ENCODE data around the gene EFNA1. TPM values are rescaled to one million over a fixed set of nuclear protein-coding genes. Genes with fewer than 3 reads are reported as not detected.

Gene EFNA1
- total and polyA plus RNA-seq, 7 donors: 15.5 to 112 (median 22.5) TPM

GRCh38 chr1:155137154-155137949 is 9.7 kb downstream of the EFNA1 start:
- H3K36me3 ChIP-seq: peaks cover 12 to 23% (median 16%) of the 10 kb centered on the region in 4 donors
- H3K27ac ChIP-seq: peak overlapping the region; percentile 94 to 99 (median 98)
- WGBS, 2 donors: 84 to 91% methylated on average over 6 of the region's 6 CpGs
- DNase-seq: no peak
- H3K4me1 ChIP-seq: peaks cover 0 to 48% (median 40%) of the 10 kb centered on the region in 4 donors
- no peaks in the 10 kb centered on the region for H3K9me3 ChIP-seq
- no peaks in the 10 kb centered on the region for H3K27me3 ChIP-seq
- intact Hi-C loops (cut with DNase I): loop anchor here (5.0 kb wide), 1 partner anchor 35 kb away; the partner anchor contains the start of genes KRTCAP2 and TRIM46
- H3K4me3 ChIP-seq: peak overlapping the region in 1 of 4 donors; percentile 72
- TF ChIP-seq POLR2AphosphoS5 (IDR thresholded peaks at IDR 0.05): no peak
- TF ChIP-seq EP300 (IDR thresholded peaks at IDR 0.05): no peak
- no peak for TF ChIP-seq CTCF (IDR thresholded peaks at IDR 0.05)
- TF ChIP-seq POLR2A (IDR thresholded peaks at IDR 0.05): no peak

- 0 to 1% methylated on average over 42 of the region's 42 CpGs for WGBS, 2 donors
- DNase-seq: peak; percentile 93
- Histone ChIP-seq H3K4me1 (peaks cover 0 to 38% (median 31%) of the 10 kb centered on the region in 4 donors), H3K36me3 (peaks cover 0 to 6% (median 0%) of the 10 kb centered on the region in 4 donors), H3K9me3 (no peaks in the 10 kb centered on the region), H3K27ac (peak within 1 kb of the TSS; percentile 89 to 90 (median 90)), H3K4me3 (peak within 1 kb of the TSS; percentile 68 to 86 (median 76)), H3K27me3 (no peaks in the 10 kb centered on the region)
- TF ChIP-seq POLR2AphosphoS5 (IDR thresholded peaks at IDR 0.05): peak; percentile 84 to 94 (median 92)
- no peak for TF ChIP-seq CTCF (IDR thresholded peaks at IDR 0.05)
- TF ChIP-seq POLR2A (IDR thresholded peaks at IDR 0.05): peak; percentile 58 to 77
- intact Hi-C loops (cut with DNase I): loop anchor here (5.0 kb wide), 1 partner anchor 32 kb away; the partner anchor contains the start of genes KRTCAP2 and TRIM46
Measured at GRCh38 chr1:155139895-155140629, 12.4 kb downstream of the EFNA1 start, which contains the start of gene DPM3. DPM3 (minus strand) TSS chr1:155140531; CDS start chr1:155140240, 291 bp downstream.

GRCh38 chr1:155140630-155140953 is 12.9 kb downstream of the EFNA1 start:
- H3K4me3 ChIP-seq: peak overlapping the region; percentile 68 to 86 (median 76)
- WGBS, 2 donors: 5 to 6% methylated on average over 11 of the region's 11 CpGs
- H3K27me3 ChIP-seq: no peaks in the 10 kb centered on the region
- peaks cover 0 to 35% (median 28%) of the 10 kb centered on the region in 4 donors for H3K4me1 ChIP-seq
- no peak for DNase-seq
- peak overlapping the region; percentile 89 to 90 (median 90) for H3K27ac ChIP-seq
- H3K36me3 ChIP-seq: peaks cover 0 to 6% (median 0%) of the 10 kb centered on the region in 4 donors
- intact Hi-C loops (cut with DNase I): no loop called here
- H3K9me3 ChIP-seq: no peaks in the 10 kb centered on the region
- TF ChIP-seq EP300 (IDR thresholded peaks at IDR 0.05): no peak
- no peak for TF ChIP-seq POLR2AphosphoS5 (IDR thresholded peaks at IDR 0.05)
- TF ChIP-seq CTCF (IDR thresholded peaks at IDR 0.05): no peak
- no peak for TF ChIP-seq POLR2A (IDR thresholded peaks at IDR 0.05)

GRCh38 chr1:155141749-155142148 is 14.1 kb downstream of the EFNA1 start:
- H3K27ac ChIP-seq: no peak overlapping the region
- peaks cover 0 to 33% (median 25%) of the 10 kb centered on the region in 4 donors for H3K4me1 ChIP-seq
- H3K4me3 ChIP-seq: no peak overlapping the region
- WGBS, 2 donors: 79 to 82% methylated on average over 7 of the region's 7 CpGs
- no peak for DNase-seq
- intact Hi-C loops (cut with DNase I): no loop called here
- no peak for TF ChIP-seq POLR2AphosphoS5 (IDR thresholded peaks at IDR 0.05)
- no peak for TF ChIP-seq EP300 (IDR thresholded peaks at IDR 0.05)
- TF ChIP-seq CTCF (IDR thresholded peaks at IDR 0.05): no peak
- TF ChIP-seq POLR2A (IDR thresholded peaks at IDR 0.05): no peak
- H3K9me3 ChIP-seq: no peaks in the 10 kb centered on the region
- no peaks in the 10 kb centered on the region for H3K27me3 ChIP-seq
- H3K36me3 ChIP-seq: peaks cover 0 to 6% (median 0%) of the 10 kb centered on the region in 4 donors

Measured in sigmoid colon (tissue), 7 donors.